ENCODE measurements around the gene CATSPERD. TPM values are rescaled to one million over a fixed set of nuclear protein-coding genes. Genes with fewer than 3 reads are reported as not detected.

Gene CATSPERD
- total RNA-seq, 4 donors from 2014 or later, result not detected

- in situ Hi-C loops (cut with MboI; ENCODE audit: low sequenced_read_pairs in 4 of 4), result no loop called here
- ATAC-seq, result no peak
- H3K4me1 ChIP-seq, result no peaks in the 10 kb centered on the region
- no peaks in the 10 kb centered on the region for H3K9me3 ChIP-seq
- no peak overlapping the region for H3K4me3 ChIP-seq
- no peaks in the 10 kb centered on the region for H3K36me3 ChIP-seq
- DNase-seq, result no peak
- peaks cover 0 to 11% (median 4%) of the 10 kb centered on the region in 3 donors for H3K27me3 ChIP-seq
- intact Hi-C loops (cut with DNase I; ENCODE audit: low total_unique reads), result no loop called here
- no peak overlapping the region for H3K27ac ChIP-seq
- TF ChIP-seq CTCF (IDR thresholded peaks at IDR 0.05 in 4 of 5, conservative IDR thresholded peaks at IDR 0.05 in 1 of 5) (no peak), POLR2A (IDR thresholded peaks at IDR 0.05) (no peak)
Observed at GRCh38 chr19:5751709-5752108, 31.3 kb downstream of the CATSPERD start.

- no peak for ATAC-seq
- H3K4me3 ChIP-seq, result no peak overlapping the region
- H3K9me3 ChIP-seq, result no peaks in the 10 kb centered on the region
- H3K4me1 ChIP-seq, result no peaks in the 10 kb centered on the region
- intact Hi-C loops (cut with DNase I; ENCODE audit: low total_unique reads), result no loop called here
- DNase-seq, result no peak
- no peak overlapping the region for H3K27ac ChIP-seq
- TF ChIP-seq CTCF (IDR thresholded peaks at IDR 0.05 in 4 of 5, conservative IDR thresholded peaks at IDR 0.05 in 1 of 5) (no peak), POLR2A (IDR thresholded peaks at IDR 0.05) (no peak)
- H3K36me3 ChIP-seq, result no peaks in the 10 kb centered on the region
- H3K27me3 ChIP-seq, result peaks cover 0 to 9% (median 0%) of the 10 kb centered on the region in 3 donors
- in situ Hi-C loops (cut with MboI; ENCODE audit: low sequenced_read_pairs in 4 of 4), result no loop called here
Observed at GRCh38 chr19:5753743-5754142, 33.3 kb downstream of the CATSPERD start.

- intact Hi-C loops (cut with DNase I; ENCODE audit: low total_unique reads) (no loop called here), in situ Hi-C loops (cut with MboI; ENCODE audit: low sequenced_read_pairs in 4 of 4) (no loop called here)
- TF ChIP-seq CTCF (IDR thresholded peaks at IDR 0.05 in 4 of 5, conservative IDR thresholded peaks at IDR 0.05 in 1 of 5) (no peak), POLR2A (IDR thresholded peaks at IDR 0.05) (no peak)
- Histone ChIP-seq H3K27me3 (peaks cover 0 to 4% (median 0%) of the 10 kb centered on the region in 3 donors), H3K27ac (no peak overlapping the region), H3K36me3 (no peaks in the 10 kb centered on the region), H3K9me3 (no peaks in the 10 kb centered on the region), H3K4me3 (no peak overlapping the region), H3K4me1 (no peaks in the 10 kb centered on the region)
- ATAC-seq, result no peak
- DNase-seq, result no peak
Observed at GRCh38 chr19:5762608-5763217, 42.3 kb downstream of the CATSPERD start.

GRCh38 chr19:5765220-5765619 lies 44.8 kb downstream of the CATSPERD start:
- ATAC-seq (no peak), DNase-seq (no peak)
- in situ Hi-C loops (cut with MboI; ENCODE audit: low sequenced_read_pairs in 4 of 4), result no loop called here
- no peaks in the 10 kb centered on the region for H3K9me3 ChIP-seq
- no peaks in the 10 kb centered on the region for H3K36me3 ChIP-seq
- no peak overlapping the region for H3K4me3 ChIP-seq
- no peaks in the 10 kb centered on the region for H3K27me3 ChIP-seq
- H3K27ac ChIP-seq, result no peak overlapping the region
- TF ChIP-seq POLR2A (IDR thresholded peaks at IDR 0.05) (no peak), CTCF (IDR thresholded peaks at IDR 0.05 in 4 of 5, conservative IDR thresholded peaks at IDR 0.05 in 1 of 5) (no peak)
- intact Hi-C loops (cut with DNase I; ENCODE audit: low total_unique reads), result no loop called here
- no peaks in the 10 kb centered on the region for H3K4me1 ChIP-seq

GRCh38 chr19:5767949-5768348 lies 47.5 kb downstream of the CATSPERD start:
- ATAC-seq (no peak), DNase-seq (no peak)
- Histone ChIP-seq H3K27me3 (peaks cover 0 to 4% (median 0%) of the 10 kb centered on the region in 3 donors), H3K4me1 (no peaks in the 10 kb centered on the region), H3K36me3 (no peaks in the 10 kb centered on the region), H3K4me3 (no peak overlapping the region), H3K27ac (no peak overlapping the region), H3K9me3 (no peaks in the 10 kb centered on the region)
- intact Hi-C loops (cut with DNase I; ENCODE audit: low total_unique reads), result no loop called here
- in situ Hi-C loops (cut with MboI; ENCODE audit: low sequenced_read_pairs in 4 of 4), result no loop called here
- TF ChIP-seq CTCF (IDR thresholded peaks at IDR 0.05 in 4 of 5, conservative IDR thresholded peaks at IDR 0.05 in 1 of 5) (no peak), POLR2A (IDR thresholded peaks at IDR 0.05) (no peak)
